CD8-positive, alpha-beta memory T cell (primary cell): ENCODE data around the gene RNF19B. TPM values are rescaled to one million over a fixed set of nuclear protein-coding genes. Genes with fewer than 3 reads are reported as not detected.

Experiments used
- CTCF ChIA-PET: fragments of 350-600 bp; sonication (Branson Sonifier 250); formaldehyde crosslinking; loops from one replicate; lab custom pipeline; 2021; ENCODE audit warnings: antibody characterized with exemption; lab: Charles Lee
- POLR2A ChIA-PET: fragments of 350-600 bp; sonication (Branson Sonifier 250); formaldehyde crosslinking; loops from one replicate; lab custom pipeline; 2021; ENCODE audit warnings: antibody characterized with exemption; lab: Charles Lee
- DNase-seq, 5 donors: peaks; one replicate each; pipeline versions ENCODE4 v3.0.0 to v3.0.0-alpha.2; 2020 to 2022; ENCODE audit warnings: mixed read lengths in 1 of 5
- H3K27ac ChIP-seq: one replicate; pipeline ENCODE4 v1.7.0; 2013; ENCODE audit warnings: low read depth, mild to moderate bottlenecking, low read length, moderate library complexity
- H3K27me3 ChIP-seq: 2 replicates; pipeline ENCODE4 v1.7.0; 2013; ENCODE audit warnings: low read length, mild to moderate bottlenecking; ENCODE audit not compliant: insufficient read depth, poor library complexity, severe bottlenecking
- H3K36me3 ChIP-seq: 2 replicates; pipeline ENCODE4 v1.7.0; 2013; ENCODE audit warnings: mild to moderate bottlenecking, low read length, moderate library complexity; ENCODE audit not compliant: insufficient read depth
- H3K4me1 ChIP-seq: 2 replicates; pipeline ENCODE4 v1.7.0; 2013; ENCODE audit warnings: mild to moderate bottlenecking, low read length, moderate library complexity; ENCODE audit not compliant: insufficient read depth
- H3K4me3 ChIP-seq: 2 replicates; pipeline ENCODE4 v1.7.0; 2013; ENCODE audit warnings: mild to moderate bottlenecking, low read length
- H3K9me3 ChIP-seq: 2 replicates; pipeline ENCODE4 v1.7.0; 2013; ENCODE audit warnings: mild to moderate bottlenecking, low read length
- H3K27ac Mint-ChIP-seq, 8 donors: one replicate each; pipeline ENCODE4 v1.8.0; 2020 to 2021; ENCODE audit warnings: mixed read lengths in 8 of 8, mild to moderate bottlenecking in 6 of 8, inconsistent platforms in 3 of 8, moderate library complexity in 3 of 8
- H3K27me3 Mint-ChIP-seq, 2 donors: one replicate each; pipeline ENCODE4 v1.8.0; 2020 to 2021; ENCODE audit warnings: mixed read lengths in 2 of 2, mild to moderate bottlenecking in 1 of 2, moderate library complexity in 1 of 2
- H3K36me3 Mint-ChIP-seq, 3 donors: one replicate each; pipeline ENCODE4 v1.8.0; 2020 to 2021; ENCODE audit warnings: mixed read lengths in 3 of 3, inconsistent platforms in 1 of 3, mild to moderate bottlenecking in 1 of 3
- H3K4me1 Mint-ChIP-seq, 3 donors: one replicate each; pipeline ENCODE4 v1.8.0; 2020 to 2021; ENCODE audit warnings: mixed read lengths in 3 of 3, inconsistent platforms in 1 of 3, mild to moderate bottlenecking in 1 of 3
- H3K4me3 Mint-ChIP-seq, 7 donors: one replicate each; pipeline ENCODE4 v1.8.0; 2020 to 2021; ENCODE audit warnings: mixed read lengths in 7 of 7, mild to moderate bottlenecking in 6 of 7, moderate library complexity in 4 of 7, inconsistent platforms in 2 of 7
- H3K9me3 Mint-ChIP-seq, 5 donors: one replicate each; pipeline ENCODE4 v1.8.0; 2020 to 2022; ENCODE audit warnings: mixed read lengths in 5 of 5, mild to moderate bottlenecking in 3 of 5, moderate library complexity in 2 of 5, inconsistent platforms in 1 of 5
- polyA plus RNA-seq: library from polyadenylated mRNA; unstranded; fragments of 300-500 nt; fragmentation: Illumina TruSeq; gene quantifications from one replicate; pipeline ENCODE4 v1.2.3, GENCODE V29; 2021
- total RNA-seq, 2 experiments: library from RNA; stranded (reverse); gene quantifications; one replicate each; pipeline ENCODE4 v1.2.3, GENCODE V29; 2021

RNF19B gene
- total and polyA plus RNA-seq, 3 experiments from 2014 or later = 4.3 to 39.9 (median 39.6) TPM

GRCh38 chr1:32963746-32964460, 706 bp downstream of the RNF19B start:
- Histone ChIP-seq H3K4me1 (peaks cover 21% of the 10 kb centered on the region), H3K4me3 (peak overlapping the region; percentile 44), H3K36me3 (no peaks in the 10 kb centered on the region), H3K27ac (peak overlapping the region; percentile 35), H3K27me3 (no peaks in the 10 kb centered on the region), H3K9me3 (no peaks in the 10 kb centered on the region)
- H3K4me3 Mint-ChIP-seq = peak overlapping the region; percentile 73 to 96 (median 88)
- ChIA-PET POLR2A (interaction anchor here (0.5 to 2.6 kb wide), 9 partner anchors 10 to 335 kb away, joined by 3 to 27 read pairs (median 5); partner anchors contain the start of gene RBBP4), CTCF (interaction anchor here (1.4 kb wide), 2 partner anchors 21 to 164 kb away, joined by 4 read pairs; no protein-coding TSS in a partner anchor)
- peaks cover 4 to 5% of the 10 kb centered on the region in 2 donors for H3K27me3 Mint-ChIP-seq
- H3K36me3 Mint-ChIP-seq = peaks cover 0 to 10% (median 2%) of the 10 kb centered on the region in 3 donors
- H3K4me1 Mint-ChIP-seq = peaks cover 40 to 51% (median 51%) of the 10 kb centered on the region in 3 donors
- DNase-seq = peak; percentile 60 to 78 (median 65)
- H3K27ac Mint-ChIP-seq = peak overlapping the region; percentile 60 to 89 (median 82)
- no peaks in the 10 kb centered on the region for H3K9me3 Mint-ChIP-seq

DNA sequence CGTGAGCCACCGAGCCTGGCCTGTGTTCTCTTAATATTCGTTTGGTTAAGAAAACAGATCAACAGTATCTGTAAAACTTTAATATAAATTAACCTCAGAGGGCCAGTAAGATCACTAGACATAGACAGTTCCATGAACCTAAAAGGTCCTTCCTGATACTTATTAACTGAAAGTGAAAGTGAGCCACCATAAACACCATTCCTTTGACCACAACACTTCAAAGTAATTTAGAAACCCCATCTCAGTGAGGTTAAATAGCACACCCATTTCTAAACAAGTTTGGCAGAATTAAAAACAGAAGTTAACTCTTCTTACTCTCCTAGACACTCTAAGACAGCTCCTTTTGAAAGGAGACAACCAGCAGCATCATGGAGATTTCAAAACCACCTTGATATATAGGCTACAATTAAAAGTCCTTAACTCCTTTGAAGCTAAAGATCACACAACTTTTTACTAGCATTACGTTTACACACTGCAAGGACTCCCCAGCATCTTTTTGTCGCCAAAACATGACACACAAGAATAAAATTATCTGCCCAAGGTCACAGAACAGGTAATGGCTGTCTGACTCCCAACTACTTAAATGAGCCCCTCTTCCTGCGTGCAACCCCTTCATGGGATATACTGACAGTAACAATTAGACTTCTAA, 2.2 kb downstream of the RNF19B start:
- CTCF ChIA-PET = interaction anchor here (1.0 to 1.4 kb wide), 2 partner anchors 126 to 165 kb away, joined by 3 read pairs; no protein-coding TSS in a partner anchor
- Histone ChIP-seq H3K9me3 (no peaks in the 10 kb centered on the region), H3K4me1 (peaks cover 29% of the 10 kb centered on the region), H3K36me3 (no peaks in the 10 kb centered on the region), H3K27ac (peak overlapping the region; percentile 15), H3K27me3 (no peaks in the 10 kb centered on the region), H3K4me3 (peak overlapping the region; percentile 44)
- POLR2A ChIA-PET = no interaction called here
- Mint-ChIP-seq H3K27me3 (peaks cover 4 to 5% of the 10 kb centered on the region in 2 donors), H3K27ac (peak overlapping the region; percentile 57 to 88 (median 76)), H3K4me3 (peak overlapping the region; percentile 73 to 96 (median 88)), H3K9me3 (no peaks in the 10 kb centered on the region), H3K36me3 (peaks cover 0 to 14% (median 4%) of the 10 kb centered on the region in 3 donors), H3K4me1 (peaks cover 50 to 66% (median 66%) of the 10 kb centered on the region in 3 donors)
- DNase-seq = peak in 1 of 5 donors; percentile 48

DNA sequence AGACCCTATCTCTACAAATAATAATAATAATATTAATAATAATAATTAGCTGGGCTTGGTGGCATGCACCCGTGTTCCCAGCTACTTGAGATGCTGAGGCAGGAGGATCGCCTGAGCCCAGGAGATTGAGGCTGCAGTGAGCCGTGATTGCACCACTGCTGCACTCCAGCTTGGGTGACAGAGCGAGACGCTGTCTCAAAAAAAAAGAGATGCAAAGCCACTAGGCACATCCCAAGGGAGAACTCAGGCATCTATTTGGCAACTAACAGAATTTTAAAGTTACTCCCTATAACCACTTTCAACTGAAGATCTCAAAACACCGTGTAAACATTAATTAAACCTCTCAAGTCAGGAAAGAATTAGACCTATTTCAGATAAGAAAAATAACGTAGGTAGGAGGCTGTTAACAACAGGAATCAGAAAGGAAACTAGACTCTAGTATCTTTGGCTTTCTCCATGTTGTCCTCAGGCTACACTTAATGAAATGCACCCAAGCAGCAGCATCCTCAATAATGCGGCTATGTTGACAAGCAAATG, 3.7 kb downstream of the RNF19B start:
- no peaks in the 10 kb centered on the region for H3K36me3 ChIP-seq
- DNase-seq = no peak
- peak overlapping the region in 6 of 7 donors; percentile 1 to 96 (median 36) for H3K4me3 Mint-ChIP-seq
- no peaks in the 10 kb centered on the region for H3K9me3 ChIP-seq
- H3K27me3 ChIP-seq = no peaks in the 10 kb centered on the region
- H3K4me1 ChIP-seq = peaks cover 35% of the 10 kb centered on the region
- no peak overlapping the region for H3K27ac ChIP-seq
- peak overlapping the region in 2 of 8 donors; percentile 61 to 77 for H3K27ac Mint-ChIP-seq
- H3K27me3 Mint-ChIP-seq = no peaks in the 10 kb centered on the region
- H3K4me1 Mint-ChIP-seq = peaks cover 58 to 79% (median 72%) of the 10 kb centered on the region in 3 donors
- H3K9me3 Mint-ChIP-seq = no peaks in the 10 kb centered on the region
- H3K36me3 Mint-ChIP-seq = peaks cover 0 to 18% (median 2%) of the 10 kb centered on the region in 3 donors
- ChIA-PET CTCF (interaction anchor here (0.7 to 0.9 kb wide), 2 partner anchors 28 to 99 kb away, joined by 3 read pairs; no protein-coding TSS in a partner anchor), POLR2A (interaction anchor here (0.5 to 1.2 kb wide), 2 partner anchors 166 to 1370 kb away, joined by 3 read pairs; no protein-coding TSS in a partner anchor)
- no peak overlapping the region for H3K4me3 ChIP-seq

DNA sequence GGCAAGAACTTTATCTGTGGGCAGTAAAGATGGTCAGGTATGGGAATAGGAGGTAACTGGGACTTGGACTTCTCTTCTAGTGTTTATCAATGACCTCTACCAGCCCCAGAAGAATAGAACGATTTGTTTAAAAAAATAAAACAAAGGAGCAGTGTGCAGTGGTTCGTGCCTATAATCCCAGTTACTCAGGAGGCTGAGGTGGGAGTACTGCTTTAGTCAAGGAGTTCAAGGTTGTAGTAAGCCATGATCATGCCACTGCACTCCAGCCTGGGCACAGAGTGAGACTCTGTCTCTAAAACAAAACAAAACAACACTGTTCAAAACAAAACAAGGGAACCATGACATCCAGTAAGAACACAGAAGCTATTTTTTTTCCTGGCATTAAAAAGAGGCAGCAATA, 4.3 kb downstream of the RNF19B start:
- Histone ChIP-seq H3K4me3 (no peak overlapping the region), H3K36me3 (no peaks in the 10 kb centered on the region), H3K4me1 (peaks cover 34% of the 10 kb centered on the region), H3K9me3 (no peaks in the 10 kb centered on the region), H3K27ac (no peak overlapping the region), H3K27me3 (no peaks in the 10 kb centered on the region)
- Mint-ChIP-seq H3K4me1 (peaks cover 61 to 82% (median 76%) of the 10 kb centered on the region in 3 donors), H3K9me3 (no peaks in the 10 kb centered on the region), H3K36me3 (peaks cover 0 to 21% (median 2%) of the 10 kb centered on the region in 3 donors), H3K27ac (peak overlapping the region in 5 of 8 donors; percentile 4 to 80 (median 39)), H3K27me3 (no peaks in the 10 kb centered on the region), H3K4me3 (peak overlapping the region in 4 of 7 donors; percentile 1 to 96 (median 34))
- no peak for DNase-seq
- POLR2A ChIA-PET = interaction anchor here (0.5 kb wide), 1 partner anchor 1369 kb away, joined by 3 read pairs; no protein-coding TSS in a partner anchor
- CTCF ChIA-PET = interaction anchor here (0.9 kb wide), 1 partner anchor 27 kb away, joined by 3 read pairs; no protein-coding TSS in a partner anchor

DNA sequence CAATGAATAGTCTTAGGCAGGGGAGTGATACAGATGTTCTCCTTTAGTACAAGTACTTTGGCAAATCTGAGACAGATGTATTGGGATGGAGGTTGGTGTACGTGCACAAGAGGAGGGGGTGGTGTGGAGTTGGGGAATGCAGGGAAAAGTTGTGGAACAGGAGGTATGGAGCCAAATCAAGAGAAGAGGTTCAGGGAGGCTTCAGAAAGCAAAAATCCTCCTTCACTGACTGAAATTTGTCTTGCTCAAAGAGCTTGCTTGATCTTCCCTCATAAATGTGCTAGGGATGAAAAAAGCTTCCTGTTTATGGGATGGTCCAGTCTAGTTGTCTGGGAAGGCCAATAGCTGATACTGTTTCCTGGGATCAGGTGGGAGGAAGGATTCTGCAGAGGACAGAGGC, 5.8 kb downstream of the RNF19B start:
- no peak overlapping the region for H3K27ac ChIP-seq
- peaks cover 0 to 24% (median 4%) of the 10 kb centered on the region in 3 donors for H3K36me3 Mint-ChIP-seq
- no peaks in the 10 kb centered on the region for H3K9me3 Mint-ChIP-seq
- peak overlapping the region in 5 of 8 donors; percentile 17 to 48 (median 24) for H3K27ac Mint-ChIP-seq
- POLR2A ChIA-PET = no interaction called here
- no peaks in the 10 kb centered on the region for H3K36me3 ChIP-seq
- H3K9me3 ChIP-seq = no peaks in the 10 kb centered on the region
- H3K4me1 ChIP-seq = peaks cover 29% of the 10 kb centered on the region
- peaks cover 65 to 89% (median 77%) of the 10 kb centered on the region in 3 donors for H3K4me1 Mint-ChIP-seq
- CTCF ChIA-PET = interaction anchor here (1.3 kb wide), 1 partner anchor 23 kb away, joined by 4 read pairs; no protein-coding TSS in a partner anchor
- peak overlapping the region in 2 of 7 donors; percentile 27 to 50 for H3K4me3 Mint-ChIP-seq
- H3K27me3 ChIP-seq = no peaks in the 10 kb centered on the region
- H3K27me3 Mint-ChIP-seq = no peaks in the 10 kb centered on the region
- H3K4me3 ChIP-seq = no peak overlapping the region
- DNase-seq = no peak

GRCh38 chr1:32957017-32957416, 7.6 kb downstream of the RNF19B start:
- Histone ChIP-seq H3K9me3 (no peaks in the 10 kb centered on the region), H3K4me1 (peaks cover 18% of the 10 kb centered on the region), H3K4me3 (no peak overlapping the region), H3K27ac (no peak overlapping the region), H3K27me3 (no peaks in the 10 kb centered on the region), H3K36me3 (no peaks in the 10 kb centered on the region)
- POLR2A ChIA-PET = no interaction called here
- Mint-ChIP-seq H3K4me1 (peaks cover 56 to 82% (median 70%) of the 10 kb centered on the region in 3 donors), H3K36me3 (peaks cover 0 to 23% (median 4%) of the 10 kb centered on the region in 3 donors), H3K4me3 (no peak overlapping the region), H3K9me3 (no peaks in the 10 kb centered on the region), H3K27me3 (no peaks in the 10 kb centered on the region), H3K27ac (peak overlapping the region in 3 of 8 donors; percentile 1 to 26 (median 19))
- CTCF ChIA-PET = interaction anchor here (1.1 kb wide), 1 partner anchor 16 kb away, joined by 3 read pairs; no protein-coding TSS in a partner anchor
- DNase-seq = no peak

GRCh38 chr1:32954168-32954567, 10.4 kb downstream of the RNF19B start:
- H3K27me3 Mint-ChIP-seq = no peaks in the 10 kb centered on the region
- Histone ChIP-seq H3K27me3 (no peaks in the 10 kb centered on the region), H3K27ac (no peak overlapping the region), H3K9me3 (no peaks in the 10 kb centered on the region), H3K4me3 (no peak overlapping the region), H3K4me1 (peaks cover 14% of the 10 kb centered on the region), H3K36me3 (no peaks in the 10 kb centered on the region)
- no peak overlapping the region for H3K27ac Mint-ChIP-seq
- H3K4me3 Mint-ChIP-seq = no peak overlapping the region
- ChIA-PET CTCF (no interaction called here), POLR2A (interaction anchor here (1.3 kb wide), 1 partner anchor 10 kb away, joined by 3 read pairs; no protein-coding TSS in a partner anchor)
- DNase-seq = no peak
- H3K4me1 Mint-ChIP-seq = peaks cover 43 to 69% (median 58%) of the 10 kb centered on the region in 3 donors
- H3K36me3 Mint-ChIP-seq = peaks cover 0 to 32% (median 11%) of the 10 kb centered on the region in 3 donors
- H3K9me3 Mint-ChIP-seq = no peaks in the 10 kb centered on the region
